Fibroblast of lung (primary cell): ENCODE data around the gene SLAIN2. TPM values are rescaled to one million over a fixed set of nuclear protein-coding genes. Genes with fewer than 3 reads are reported as not detected.

Experiments
- DNase-seq, 2 donors: peaks; one replicate each; pipeline versions ENCODE4 v3.0.0 to v3.0.0-alpha.2; 2010; ENCODE audit warnings: low read depth in 2 of 2
- H2AFZ ChIP-seq: 2 replicates; pipeline ENCODE4 v1.5.1; 2012; ENCODE audit warnings: low read length, control low read depth, inconsistent platforms
- H3K27ac ChIP-seq: 2 replicates; pipeline ENCODE4 v1.5.1; 2011; ENCODE audit warnings: low read length, control low read depth; ENCODE audit not compliant: insufficient read depth
- H3K27me3 ChIP-seq: 2 replicates; pipeline ENCODE4 v1.5.1; 2011; ENCODE audit warnings: mild to moderate bottlenecking, low read length; ENCODE audit not compliant: control insufficient read depth, insufficient read depth
- H3K36me3 ChIP-seq: 2 replicates; pipeline ENCODE4 v1.5.1; 2011; ENCODE audit warnings: low read length; ENCODE audit not compliant: control insufficient read depth, insufficient read depth
- H3K4me1 ChIP-seq: 2 replicates; pipeline ENCODE4 v1.5.1; 2011; ENCODE audit warnings: low read length; ENCODE audit not compliant: control insufficient read depth, insufficient read depth; ENCODE audit errors: extremely low read depth
- H3K4me2 ChIP-seq: 2 replicates; pipeline ENCODE4 v1.5.1; 2011; ENCODE audit warnings: low read length, control low read depth; ENCODE audit not compliant: insufficient read depth; ENCODE audit errors: extremely low read depth
- H3K4me3 ChIP-seq, 4 experiments: fragments of 200-600 bp in 1 of 4; sonication (generic) in 1 of 4; replicated peaks in 1 of 4; 2 replicates each; pipeline ENCODE4 v1.5.1; 2011 to 2016; ENCODE audit warnings: low read length in 4 of 4, low read depth in 3 of 4, mild to moderate bottlenecking in 3 of 4, control low read depth in 2 of 4, inconsistent platforms in 1 of 4, mixed read lengths in 1 of 4; ENCODE audit not compliant: insufficient read depth in 1 of 4; ENCODE audit errors: control extremely low read depth in 1 of 4
- H3K79me2 ChIP-seq: 2 replicates; pipeline ENCODE4 v1.5.1; 2012; ENCODE audit warnings: mild to moderate bottlenecking, low read length, inconsistent platforms; ENCODE audit not compliant: control insufficient read depth, insufficient read depth
- H3K9ac ChIP-seq: 2 replicates; pipeline ENCODE4 v1.5.1; 2011; ENCODE audit warnings: mild to moderate bottlenecking, low read length, control low read depth; ENCODE audit not compliant: insufficient read depth
- H3K9me3 ChIP-seq: 2 replicates; pipeline ENCODE4 v1.5.1; 2012; ENCODE audit warnings: low read depth, low read length; ENCODE audit not compliant: control insufficient read depth, insufficient read depth
- H4K20me1 ChIP-seq: 2 replicates; pipeline ENCODE4 v1.5.1; 2011; ENCODE audit warnings: low read length; ENCODE audit not compliant: control insufficient read depth, insufficient read depth; ENCODE audit errors: extremely low read depth
- EZH2 ChIP-seq: IDR thresholded peaks from 2 replicates; pipeline ENCODE4 v1.5.1; 2012; ENCODE audit warnings: low read length, control low read depth, mild to moderate bottlenecking; ENCODE audit errors: missing control alignments
- polyA plus RNA-seq, 2 donors: library from polyadenylated mRNA; depleted of rRNA in 1 of 2; stranded (reverse) in 1 of 2; unstranded in 1 of 2; fragments of >200 nt; gene quantifications; 2 replicates each; pipeline ENCODE4 v1.2.1, GENCODE V29; 2011 to 2012; ENCODE audit warnings: missing spikeins in 1 of 2
- total RNA-seq: library from RNA; depleted of rRNA; stranded (reverse); fragments of >200 nt; gene quantifications from 2 replicates; pipeline ENCODE4 v1.2.1, GENCODE V29; 2014
- TF ChIP-seq, protein P1 (sequence below), 2 donors: IDR thresholded peaks in 1 of 2; conservative IDR thresholded peaks in 1 of 2; 1 replicate in 1 of 2; 2 replicates in 1 of 2; pipeline ENCODE4 v1.5.1; 2011 to 2012; ENCODE audit warnings: low read length in 2 of 2, control low read depth in 1 of 2, inconsistent platforms in 1 of 2, low read depth in 1 of 2, mild to moderate bottlenecking in 1 of 2

The SLAIN2 gene
- total and polyA plus RNA-seq, 2 donors (not counting 1 experiment from before 2014, with no cell fraction given) = 34.2 to 57.4 TPM

DNA sequence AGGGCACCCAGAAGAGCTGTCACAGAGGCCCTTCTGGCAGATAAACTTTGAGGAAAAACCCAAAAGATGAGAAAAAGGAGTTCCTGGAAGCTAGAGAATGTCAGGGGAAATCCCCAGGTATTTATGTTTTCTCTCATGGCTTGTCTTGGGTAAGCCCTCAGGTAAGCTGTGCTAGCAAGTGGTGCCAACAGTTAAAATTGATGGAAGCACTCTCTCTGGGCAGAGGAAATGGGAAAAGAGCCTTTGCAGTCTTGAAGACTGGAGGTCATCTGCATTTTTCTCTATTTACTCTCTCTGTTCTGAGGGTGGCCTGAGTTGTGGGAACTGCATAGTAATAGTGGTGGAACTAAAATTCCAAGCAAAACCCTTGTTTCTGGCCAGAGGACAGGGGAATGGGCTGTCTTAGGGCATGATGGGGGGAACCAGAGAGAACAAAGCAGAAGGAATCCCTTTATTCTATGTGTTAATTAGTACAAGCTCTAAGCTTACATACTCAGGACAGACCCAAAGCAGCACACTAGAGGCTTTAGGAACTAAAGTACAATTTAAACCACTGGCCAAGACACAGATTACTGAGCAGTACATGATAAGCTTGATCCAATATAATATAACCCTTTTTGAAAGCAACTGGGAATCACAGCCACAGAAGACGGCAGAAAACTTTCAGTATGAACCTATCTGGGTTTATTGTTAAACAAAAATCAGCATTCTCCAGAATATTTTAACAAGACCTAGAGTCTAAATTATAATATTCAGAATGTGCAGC, 88.6 kb downstream of the SLAIN2 start:
- Histone ChIP-seq H3K27me3 (no peaks in the 10 kb centered on the region), H3K9me3 (no peaks in the 10 kb centered on the region), H3K4me3 (no peak overlapping the region), H3K4me2 (no peak overlapping the region), H3K79me2 (no peaks in the 10 kb centered on the region), H3K9ac (no peak overlapping the region), H3K36me3 (no peaks in the 10 kb centered on the region), H2AFZ (no peak overlapping the region), H3K4me1 (no peaks in the 10 kb centered on the region), H4K20me1 (no peaks in the 10 kb centered on the region), H3K27ac (no peak overlapping the region)
- no peak for DNase-seq
- TF ChIP-seq, protein P1, sequence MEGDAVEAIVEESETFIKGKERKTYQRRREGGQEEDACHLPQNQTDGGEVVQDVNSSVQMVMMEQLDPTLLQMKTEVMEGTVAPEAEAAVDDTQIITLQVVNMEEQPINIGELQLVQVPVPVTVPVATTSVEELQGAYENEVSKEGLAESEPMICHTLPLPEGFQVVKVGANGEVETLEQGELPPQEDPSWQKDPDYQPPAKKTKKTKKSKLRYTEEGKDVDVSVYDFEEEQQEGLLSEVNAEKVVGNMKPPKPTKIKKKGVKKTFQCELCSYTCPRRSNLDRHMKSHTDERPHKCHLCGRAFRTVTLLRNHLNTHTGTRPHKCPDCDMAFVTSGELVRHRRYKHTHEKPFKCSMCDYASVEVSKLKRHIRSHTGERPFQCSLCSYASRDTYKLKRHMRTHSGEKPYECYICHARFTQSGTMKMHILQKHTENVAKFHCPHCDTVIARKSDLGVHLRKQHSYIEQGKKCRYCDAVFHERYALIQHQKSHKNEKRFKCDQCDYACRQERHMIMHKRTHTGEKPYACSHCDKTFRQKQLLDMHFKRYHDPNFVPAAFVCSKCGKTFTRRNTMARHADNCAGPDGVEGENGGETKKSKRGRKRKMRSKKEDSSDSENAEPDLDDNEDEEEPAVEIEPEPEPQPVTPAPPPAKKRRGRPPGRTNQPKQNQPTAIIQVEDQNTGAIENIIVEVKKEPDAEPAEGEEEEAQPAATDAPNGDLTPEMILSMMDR (conservative IDR thresholded peaks at IDR 0.05 in 1 of 2, IDR thresholded peaks at IDR 0.05 in 1 of 2; ENCODE audit: low read depth in 1 of 2, low read length in 2 of 2) = no peak
- TF ChIP-seq EZH2 = no peak

DNA sequence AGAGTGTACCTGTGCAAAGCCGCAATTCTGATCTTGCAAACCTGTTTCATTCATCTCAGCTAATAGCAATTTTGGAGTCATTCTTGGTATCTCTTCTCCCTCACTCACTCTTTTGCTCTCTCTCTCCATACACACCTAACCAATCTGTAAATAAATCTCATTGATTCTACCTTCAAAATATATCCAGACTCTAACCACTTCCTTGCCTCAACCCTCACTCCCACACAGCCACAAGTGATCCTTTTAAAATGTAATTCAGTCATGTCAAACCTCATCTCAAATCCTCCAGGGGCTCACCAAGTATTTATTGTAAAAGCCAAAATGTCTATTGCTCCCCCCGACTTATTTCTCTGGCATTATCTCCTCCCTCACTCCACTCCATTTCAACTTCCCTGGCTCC, 90.1 kb downstream of the SLAIN2 start:
- Histone ChIP-seq H3K4me3 (no peak overlapping the region), H4K20me1 (no peaks in the 10 kb centered on the region), H3K4me1 (no peaks in the 10 kb centered on the region), H2AFZ (no peak overlapping the region), H3K4me2 (no peak overlapping the region), H3K36me3 (no peaks in the 10 kb centered on the region), H3K9ac (no peak overlapping the region), H3K9me3 (no peaks in the 10 kb centered on the region), H3K27me3 (no peaks in the 10 kb centered on the region), H3K27ac (no peak overlapping the region), H3K79me2 (no peaks in the 10 kb centered on the region)
- no peak for TF ChIP-seq EZH2
- TF ChIP-seq, protein P1 (conservative IDR thresholded peaks at IDR 0.05 in 1 of 2, IDR thresholded peaks at IDR 0.05 in 1 of 2; ENCODE audit: low read depth in 1 of 2, low read length in 2 of 2) = no peak
- DNase-seq = no peak

DNA sequence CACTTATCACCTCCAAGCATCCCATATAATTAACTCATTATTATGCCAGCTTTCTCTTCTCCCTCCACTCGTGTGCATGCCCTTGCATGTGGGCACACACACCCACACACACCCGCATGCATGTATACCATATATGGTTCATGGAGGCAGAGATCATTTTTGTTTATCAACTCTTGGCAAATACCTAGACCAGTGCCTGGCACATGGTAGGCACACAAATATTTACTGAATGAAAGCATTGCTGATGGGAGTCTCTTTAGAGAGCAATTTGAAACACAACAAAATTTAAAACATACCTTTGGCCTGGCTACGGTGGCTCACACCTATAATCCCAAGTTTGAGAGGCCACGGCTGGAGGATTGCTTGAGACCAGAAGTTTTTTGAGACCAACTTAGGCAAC, 90.7 kb downstream of the SLAIN2 start:
- Histone ChIP-seq H3K27ac (no peak overlapping the region), H3K36me3 (no peaks in the 10 kb centered on the region), H3K9ac (no peak overlapping the region), H3K4me2 (no peak overlapping the region), H3K27me3 (no peaks in the 10 kb centered on the region), H2AFZ (no peak overlapping the region), H3K79me2 (no peaks in the 10 kb centered on the region), H3K4me3 (no peak overlapping the region), H3K9me3 (no peaks in the 10 kb centered on the region), H3K4me1 (no peaks in the 10 kb centered on the region), H4K20me1 (no peaks in the 10 kb centered on the region)
- TF ChIP-seq EZH2 = no peak
- TF ChIP-seq, protein P1 (conservative IDR thresholded peaks at IDR 0.05 in 1 of 2, IDR thresholded peaks at IDR 0.05 in 1 of 2; ENCODE audit: low read depth in 1 of 2, low read length in 2 of 2) = no peak
- no peak for DNase-seq
